Mucosa of gallbladder (tissue), 1 donor: ENCODE measurements around the gene ANKHD1. TPM values are rescaled to one million over a fixed set of nuclear protein-coding genes. Genes with fewer than 3 reads are reported as not detected.
"Not testable (repeated sequence)": the region's sequence is repeated elsewhere in the genome, so short reads cannot be mapped to it uniquely, and the experiment has no call there.

Experiments used
- DNase-seq: peaks from one replicate; pipeline ENCODE4 v3.0.0-alpha.2; 2020; ENCODE audit warnings: low spot score
- total RNA-seq: library from RNA; stranded (reverse); gene quantifications from one replicate; pipeline ENCODE4 v1.2.1, GENCODE V29; 2021
- donor health status: DM: no; HTN: no; CAD: no.

The ANKHD1 gene
- total RNA-seq, 1 donor from 2014 or later, result 116 TPM

GRCh38 chr5:140420665-140421361, 19.2 kb downstream of the ANKHD1 start:
- no peak for DNase-seq

- not testable (repeated sequence) for DNase-seq
These were observed 19.7 kb downstream of the ANKHD1 start for GRCh38 chr5:140421375-140421774.

- no peak for DNase-seq
These were observed 22.0 kb downstream of the ANKHD1 start for GRCh38 chr5:140423609-140424008.

GRCh38 chr5:140424135-140424534, 22.5 kb downstream of the ANKHD1 start:
- DNase-seq, result no peak

GRCh38 chr5:140427726-140428125, 26.1 kb downstream of the ANKHD1 start:
- DNase-seq, result not testable (repeated sequence)

- no peak for DNase-seq
These were observed 28.1 kb downstream of the ANKHD1 start for GRCh38 chr5:140429724-140430123.

GRCh38 chr5:140432212-140432611, 30.6 kb downstream of the ANKHD1 start:
- no peak for DNase-seq

- no peak for DNase-seq
These were observed 31.3 kb downstream of the ANKHD1 start for GRCh38 chr5:140432916-140433315.

GRCh38 chr5:140457368-140457767, 55.7 kb downstream of the ANKHD1 start:
- DNase-seq, result not testable (repeated sequence)

- DNase-seq, result no peak
These were observed 65.5 kb downstream of the ANKHD1 start for GRCh38 chr5:140466981-140467742.

GRCh38 chr5:140468188-140468587, 66.6 kb downstream of the ANKHD1 start:
- no peak for DNase-seq

- no peak for DNase-seq
These were observed 67.6 kb downstream of the ANKHD1 start for GRCh38 chr5:140469259-140469658.

GRCh38 chr5:140480310-140481014, 78.8 kb downstream of the ANKHD1 start:
- no peak for DNase-seq

GRCh38 chr5:140481758-140482157, 80.1 kb downstream of the ANKHD1 start:
- DNase-seq, result no peak

- DNase-seq, result no peak
These were observed 81.4 kb downstream of the ANKHD1 start for GRCh38 chr5:140483055-140483454.

GRCh38 chr5:140488141-140488540, 86.5 kb downstream of the ANKHD1 start:
- not testable (repeated sequence) for DNase-seq

GRCh38 chr5:140488914-140489313, 87.3 kb downstream of the ANKHD1 start:
- no peak for DNase-seq

- no peak for DNase-seq
These were observed 96.3 kb downstream of the ANKHD1 start for GRCh38 chr5:140497897-140498296.

GRCh38 chr5:140498591-140498990, 97.0 kb downstream of the ANKHD1 start:
- no peak for DNase-seq

- DNase-seq, result no peak
These were observed 101.2 kb downstream of the ANKHD1 start for GRCh38 chr5:140502834-140503233.

- DNase-seq, result no peak
These were observed 108.3 kb downstream of the ANKHD1 start for GRCh38 chr5:140509898-140510297.

GRCh38 chr5:140513124-140513523, 111.5 kb downstream of the ANKHD1 start:
- DNase-seq, result no peak

GRCh38 chr5:140524003-140524402, 122.4 kb downstream of the ANKHD1 start:
- DNase-seq, result no peak
